Erythroblast (primary cell): ENCODE measurements around the gene SLC1A7.

Source experiments
- GATA1 ChIP-seq: IDR thresholded peaks from 2 replicates; pipeline ENCODE4 v1.6.1; 2011; ENCODE audit warnings: low read depth, mild to moderate bottlenecking, control low read depth, low read length, moderate library complexity
- POLR2A ChIP-seq: IDR thresholded peaks from 2 replicates; pipeline ENCODE4 v1.6.1; 2011; ENCODE audit warnings: mild to moderate bottlenecking, low read length

DNA sequence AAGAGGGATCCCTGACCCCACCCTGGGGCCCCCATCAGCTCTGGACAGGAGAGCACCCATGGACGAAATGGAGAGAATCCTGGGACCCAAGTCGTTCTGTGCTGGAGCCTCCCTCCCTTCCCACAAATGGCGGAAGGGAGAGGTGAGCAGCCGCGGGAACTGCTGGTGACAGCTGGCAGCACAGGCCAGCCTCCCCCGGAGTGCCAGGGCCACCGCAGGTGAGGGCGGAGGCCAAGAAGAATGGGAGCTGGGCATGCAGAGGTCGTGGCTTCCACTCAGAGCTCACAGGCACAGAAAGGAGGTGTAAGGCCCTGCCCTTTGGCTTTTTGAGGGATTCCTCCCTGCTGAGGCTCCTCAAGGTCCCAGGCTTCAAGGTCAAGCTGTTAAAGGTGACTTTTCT lies 24.6 kb downstream of the SLC1A7 start:
- TF ChIP-seq POLR2A (no peak), GATA1 (no peak)
